Endothelial cell of umbilical vein (primary cell): ENCODE results near the gene GIMAP6. TPM values are rescaled to one million over a fixed set of nuclear protein-coding genes. Genes with fewer than 3 reads are reported as not detected.
A peak's percentile ranks its signal among the peaks of the same experiment; 100 is the strongest.
"Not testable (repeated sequence)": the region's sequence is repeated elsewhere in the genome, so short reads cannot be mapped to it uniquely, and the experiment has no call there.

Source experiments
- BruUV-seq: library from RNA; stranded (reverse); fragments of 400-500 nt; replicated peaks from 2 replicates; lab custom pipeline; 2021; lab: Mats Ljungman, UMichigan
- CTCF ChIA-PET: fragments of 300-600, 350-600 bp; sonication (Branson Sonifier 250); formaldehyde crosslinking; loops from one replicate; lab custom pipeline; 2021; ENCODE audit warnings: antibody characterized with exemption, inconsistent platforms; lab: Charles Lee
- POLR2A ChIA-PET: fragments of 300-600, 350-600 bp; sonication (Branson Sonifier 250); formaldehyde crosslinking; loops from one replicate; lab custom pipeline; 2021; ENCODE audit warnings: antibody characterized with exemption, inconsistent platforms; lab: Charles Lee
- DNase-seq: peaks from one replicate; pipeline ENCODE4 v3.0.0-alpha.2; 2011; ENCODE audit warnings: low read depth, low spot score
- FAIRE-seq: peaks from 2 replicates; lab custom pipeline; 2011; peaks lifted over from hg19 to GRCh38; lab: Jason Lieb, UNC
- H2AFZ ChIP-seq: 2 replicates; pipeline ENCODE4 v1.6.0; 2012; ENCODE audit warnings: low read depth, low read length, control low read depth, inconsistent platforms
- H3K27ac ChIP-seq: 2 replicates; pipeline ENCODE4 v1.5.1; 2011; ENCODE audit warnings: low read depth, mild to moderate bottlenecking, control low read depth, low read length, moderate library complexity; ENCODE audit not compliant: insufficient read depth
- H3K27me3 ChIP-seq, 2 experiments: 2 replicates each; pipeline versions ENCODE4 v1.6.0 to v1.6.1; 2011; ENCODE audit warnings: low read length in 2 of 2, mixed read lengths in 1 of 2; ENCODE audit not compliant: control insufficient read depth in 2 of 2, insufficient read depth in 2 of 2
- H3K36me3 ChIP-seq, 2 experiments: 2 replicates in 1 of 2; 3 replicates in 1 of 2; pipeline ENCODE4 v1.5.1; 2011; ENCODE audit warnings: low read length in 2 of 2, mild to moderate bottlenecking in 1 of 2, moderate library complexity in 1 of 2; ENCODE audit not compliant: control insufficient read depth in 2 of 2, insufficient read depth in 2 of 2; ENCODE audit errors: extremely low read depth in 1 of 2
- H3K4me1 ChIP-seq: 3 replicates; pipeline ENCODE4 v1.5.1; 2011; ENCODE audit warnings: mild to moderate bottlenecking, low read length; ENCODE audit not compliant: control insufficient read depth, insufficient read depth; ENCODE audit errors: extremely low read depth
- H3K4me2 ChIP-seq: 2 replicates; pipeline ENCODE4 v1.6.1; 2011; ENCODE audit warnings: low read length, control low read depth, mixed read lengths; ENCODE audit not compliant: insufficient read depth
- H3K4me3 ChIP-seq, 3 experiments: fragments of 200-600 bp in 1 of 3; sonication (generic), shearing (Covaris generic) in 1 of 3; replicated peaks in 1 of 3; 2 replicates each; pipeline ENCODE4 v1.5.1; 2011 to 2016; ENCODE audit warnings: control low read depth in 3 of 3, low read length in 3 of 3, mild to moderate bottlenecking in 2 of 3, inconsistent platforms in 1 of 3, low read depth in 1 of 3, moderate library complexity in 1 of 3; ENCODE audit not compliant: insufficient read depth in 1 of 3
- H3K79me2 ChIP-seq: 2 replicates; pipeline ENCODE4 v1.6.0; 2012; ENCODE audit warnings: low read length, inconsistent platforms; ENCODE audit not compliant: control insufficient read depth, insufficient read depth
- H3K9ac ChIP-seq: replicated peaks from 2 replicates; pipeline ENCODE3; 2011; ENCODE audit warnings: low read length, control low read depth; ENCODE audit not compliant: insufficient read depth; ENCODE audit errors: extremely low read depth
- H3K9me1 ChIP-seq: replicated peaks from 3 replicates; pipeline ENCODE4 v1.6.0; 2011; ENCODE audit warnings: mild to moderate bottlenecking, low read length; ENCODE audit not compliant: control insufficient read depth, insufficient read depth; ENCODE audit errors: extremely low read depth
- H3K9me3 ChIP-seq: replicated peaks from 2 replicates; pipeline ENCODE4 v1.5.1; 2012; ENCODE audit warnings: low read length, inconsistent platforms; ENCODE audit not compliant: control insufficient read depth, insufficient read depth
- H4K20me1 ChIP-seq: replicated peaks from 2 replicates; pipeline ENCODE3; 2011; ENCODE audit warnings: mild to moderate bottlenecking, low read length; ENCODE audit not compliant: control insufficient read depth, insufficient read depth; ENCODE audit errors: extremely low read depth
- GATA2 ChIP-seq: IDR thresholded peaks from 2 replicates; pipeline ENCODE4 v1.7.0; 2011; ENCODE audit warnings: low read depth, mild to moderate bottlenecking, moderate library complexity, mixed read lengths, low read length; ENCODE audit not compliant: insufficient read length, insufficient read depth
- dilution Hi-C: fragments of 300-500 bp; cut with MboI; formaldehyde crosslinking; loops from one replicate; pipeline ENCODE4 v1.15.0; 2019; ENCODE audit warnings: low sequenced_read_pairs; ENCODE audit not compliant: extremely low pct_ligation_motif_present
- intact Hi-C: fragments of 100-400 bp; cut with micrococcal nuclease; formaldehyde crosslinking; loops from one replicate; pipeline ENCODE4 v1.10.0; 2022
- polyA plus RNA-seq, 4 experiments: library from polyadenylated mRNA; depleted of rRNA in 3 of 4; stranded (reverse) in 3 of 4; unstranded in 1 of 4; fragments of >200 nt; gene quantifications; 2 replicates each; pipeline versions ENCODE4 v1.2.1 to v1.2.3, GENCODE V29; 2011 to 2012; ENCODE audit warnings: missing spikeins in 1 of 4
- total RNA-seq: library from RNA; stranded (reverse); gene quantifications from 2 replicates; pipeline ENCODE4 v1.2.3, GENCODE V29; 2021

Gene GIMAP6
- total and polyA plus RNA-seq, 2 donors (not counting 3 experiments of a cell fraction or from before 2014, with no cell fraction given), result 65.6 to 85.0 TPM

GRCh38 chr7:150678601-150679000 lies 46.4 kb upstream of the GIMAP6 start:
- H2AFZ ChIP-seq, intact Hi-C loops, H3K79me2 ChIP-seq, H3K9me1 ChIP-seq, H3K9ac ChIP-seq, H3K4me2 ChIP-seq, H3K27ac ChIP-seq, H3K4me3 ChIP-seq, POLR2A ChIA-PET, CTCF ChIA-PET, H4K20me1 ChIP-seq, dilution Hi-C loops, BruUV-seq, H3K9me3 ChIP-seq, H3K27me3 ChIP-seq, H3K36me3 ChIP-seq, FAIRE-seq, DNase-seq: not testable (repeated sequence)
- peaks cover 19% of the 10 kb centered on the region for H3K4me1 ChIP-seq

GRCh38 chr7:150676854-150677253 lies 44.7 kb upstream of the GIMAP6 start:
- DNase-seq (peak; percentile 83), FAIRE-seq (peak; percentile 61)
- H3K9me3 ChIP-seq, H3K79me2 ChIP-seq, dilution Hi-C loops, BruUV-seq, H3K9me1 ChIP-seq, H4K20me1 ChIP-seq, H3K27me3 ChIP-seq, H2AFZ ChIP-seq, H3K36me3 ChIP-seq, H3K4me3 ChIP-seq: not testable (repeated sequence)
- ChIA-PET CTCF (interaction anchor here (0.7 to 0.9 kb wide), 3 partner anchors 40 to 108 kb away, joined by 3 read pairs; partner anchors contain the start of gene GIMAP1), POLR2A (interaction anchor here (1.2 to 1.4 kb wide), 2 partner anchors 39 to 45 kb away, joined by 3 to 5 read pairs; partner anchors contain the start of genes GIMAP1 and GIMAP6)
- H3K9ac ChIP-seq, result peak overlapping the region; percentile 42
- peak; percentile 51 for TF ChIP-seq GATA2
- peak overlapping the region; percentile 77 for H3K4me2 ChIP-seq
- H3K4me1 ChIP-seq, result peaks cover 19% of the 10 kb centered on the region
- intact Hi-C loops, result loop anchor here (1.0 to 2.0 kb wide), 6 partner anchors 8 to 226 kb away; partner anchors contain the start of genes GIMAP1, GIMAP2, GIMAP6 and GIMAP8
- peak overlapping the region; percentile 64 for H3K27ac ChIP-seq

- Histone ChIP-seq H3K9ac (peak overlapping the region; percentile 42), H3K27ac (peak overlapping the region; percentile 64), H3K4me1 (peaks cover 19% of the 10 kb centered on the region), H3K4me2 (peak overlapping the region; percentile 77), H3K4me3 (peak overlapping the region in 1 of 3 experiments; percentile 21)
- dilution Hi-C loops, H4K20me1 ChIP-seq, H3K79me2 ChIP-seq, H2AFZ ChIP-seq, H3K27me3 ChIP-seq, H3K9me3 ChIP-seq, DNase-seq, BruUV-seq, H3K9me1 ChIP-seq, H3K36me3 ChIP-seq: not testable (repeated sequence)
- intact Hi-C loops, result loop anchor here (1.0 to 2.0 kb wide), 6 partner anchors 9 to 225 kb away; partner anchors contain the start of genes GIMAP1, GIMAP2, GIMAP6 and GIMAP8
- ChIA-PET CTCF (interaction anchor here (0.7 to 0.9 kb wide), 3 partner anchors 40 to 107 kb away, joined by 3 read pairs; partner anchors contain the start of gene GIMAP1), POLR2A (interaction anchor here (1.2 to 1.4 kb wide), 2 partner anchors 40 to 44 kb away, joined by 3 to 5 read pairs; partner anchors contain the start of genes GIMAP1 and GIMAP6)
- FAIRE-seq, result peak; percentile 42
Measured at GRCh38 chr7:150676276-150676675, 44.1 kb upstream of the GIMAP6 start.
